Activated CD8-positive, alpha-beta memory T cell treated with anti-CD3 and anti-CD28 coated beads, Interleukin-2, amount 50 U/mL, for 1 hour (primary cell): ENCODE results near the gene SMPD3.
"Not testable (repeated sequence)": the region's sequence is repeated elsewhere in the genome, so short reads cannot be mapped to it uniquely, and the experiment has no call there.

ENCODE experiments used
- DNase-seq: peaks from one replicate; pipeline ENCODE4 v3.0.0-alpha.2; 2020; ENCODE audit errors: extremely low read depth

The SMPD3 gene

GRCh38 chr16:68448360-68448970, at the start of gene SMPD3:
TSS of gene SMPD3 (minus strand) at chr16:68448508. CDS start at chr16:68372181, 76,327 bp downstream.
- DNase-seq = peak; percentile 95

GRCh38 chr16:68496689-68497088, 48.4 kb upstream of the SMPD3 start:
- no peak for DNase-seq

GRCh38 chr16:68494261-68494660, 46.0 kb upstream of the SMPD3 start:
- DNase-seq = not testable (repeated sequence)

- DNase-seq = no peak
These were observed 45.2 kb upstream of the SMPD3 start for GRCh38 chr16:68493412-68494070.

- DNase-seq = no peak
These were observed 44.5 kb upstream of the SMPD3 start for GRCh38 chr16:68492543-68493411.

GRCh38 chr16:68492151-68492542, 43.8 kb upstream of the SMPD3 start:
- no peak for DNase-seq

GRCh38 chr16:68491576-68491950, 43.3 kb upstream of the SMPD3 start:
- DNase-seq = no peak

- no peak for DNase-seq
These were observed 42.7 kb upstream of the SMPD3 start for GRCh38 chr16:68490829-68491575.

- no peak for DNase-seq
These were observed 42.0 kb upstream of the SMPD3 start for GRCh38 chr16:68490358-68490757.

GRCh38 chr16:68488554-68488953, 40.2 kb upstream of the SMPD3 start:
- no peak for DNase-seq

- no peak for DNase-seq
These were observed 39.4 kb upstream of the SMPD3 start for GRCh38 chr16:68487669-68488068.

GRCh38 chr16:68487203-68487514, 38.9 kb upstream of the SMPD3 start:
- DNase-seq = no peak

- no peak for DNase-seq
These were observed 38.3 kb upstream of the SMPD3 start for GRCh38 chr16:68486502-68487202.

GRCh38 chr16:68481636-68482035, 33.3 kb upstream of the SMPD3 start:
- no peak for DNase-seq

- DNase-seq = no peak
These were observed 32.0 kb upstream of the SMPD3 start for GRCh38 chr16:68480084-68480995.

- DNase-seq = no peak
These were observed 31.0 kb upstream of the SMPD3 start for GRCh38 chr16:68479271-68479670.

GRCh38 chr16:68478526-68479250, 30.4 kb upstream of the SMPD3 start:
- no peak for DNase-seq

GRCh38 chr16:68475071-68475470, 26.8 kb upstream of the SMPD3 start:
- no peak for DNase-seq

- no peak for DNase-seq
These were observed 25.2 kb upstream of the SMPD3 start for GRCh38 chr16:68473358-68474070.
